Mucosa of descending colon (tissue), 3 donors: ENCODE measurements around the gene KATNIP. TPM values are rescaled to one million over a fixed set of nuclear protein-coding genes. Genes with fewer than 3 reads are reported as not detected.

ENCODE experiments used
- ATAC-seq: fragments of 200-7000 bp; cut with Tn5 transposase; one replicate; pipeline ENCODE4 v1.9.1; 2020; ENCODE audit warnings: mild to moderate bottlenecking, moderate library complexity
- DNase-seq, 3 donors: peaks; one replicate each; pipeline ENCODE4 v3.0.0-alpha.2; 2020
- H3K36me3 ChIP-seq: fragments of 200-600 bp; one replicate; pipeline ENCODE4 v1.8.0; 2021; ENCODE audit warnings: low read depth, mild to moderate bottlenecking
- H3K4me1 ChIP-seq: fragments of 200-600 bp; one replicate; pipeline ENCODE4 v1.8.0; 2021; ENCODE audit warnings: low read depth, mild to moderate bottlenecking
- H3K4me3 ChIP-seq: fragments of 200-600 bp; one replicate; pipeline ENCODE4 v1.8.0; 2021; ENCODE audit warnings: mild to moderate bottlenecking
- H3K9me3 ChIP-seq: fragments of 200-600 bp; one replicate; pipeline ENCODE4 v1.8.0; 2021; ENCODE audit warnings: mild to moderate bottlenecking
- CTCF ChIP-seq: fragments of 200-600 bp; IDR thresholded peaks from one replicate; pipeline ENCODE4 v1.8.0; 2022; ENCODE audit warnings: antibody characterized with exemption, mild to moderate bottlenecking
- intact Hi-C, 2 donors: fragments of 100-400 bp; cut with DNase I in 1 of 2; cut with micrococcal nuclease in 1 of 2; formaldehyde crosslinking; loops; one replicate each; pipeline versions ENCODE4 v1.11.0 to v1.11.1; 2022; cut with DNase I, micrococcal nuclease
- total RNA-seq, 3 donors: library from RNA; stranded (reverse); fragmentation: NEBNext Ultra II Directional in 2 of 3; extraction: Animal tissue kit (Norgen Biotek cat#: 25700) in 2 of 3; gene quantifications; one replicate each; pipeline versions ENCODE4 v1.2.1 to v1.2.4, GENCODE V29; 2021 to 2023
- donor health status: DM: no; HTN: no; CAD: no; lungs with moderate emphysema.
- donor health status: DM: no; HTN: no; CAD: no.
- donor health status: DM: no; HTN: yes; CAD: no.

The KATNIP gene
- total RNA-seq, 3 donors from 2014 or later, result 32.8 to 48.6 (median 33.9) TPM

GRCh38 chr16:27539120-27539519 lies 10.8 kb upstream of the KATNIP start:
- H3K4me1 ChIP-seq, result no peaks in the 10 kb centered on the region
- no peak for TF ChIP-seq CTCF
- H3K9me3 ChIP-seq, result no peaks in the 10 kb centered on the region
- no peak overlapping the region for H3K4me3 ChIP-seq
- peaks cover 33% of the 10 kb centered on the region for H3K36me3 ChIP-seq
- no peak for DNase-seq
- intact Hi-C loops, result no loop called here
- no peak for ATAC-seq

- Histone ChIP-seq H3K4me3 (no peak overlapping the region), H3K36me3 (peaks cover 34% of the 10 kb centered on the region), H3K4me1 (no peaks in the 10 kb centered on the region), H3K9me3 (no peaks in the 10 kb centered on the region)
- TF ChIP-seq CTCF, result no peak
- ATAC-seq (no peak), DNase-seq (no peak)
- intact Hi-C loops, result no loop called here
Measured at GRCh38 chr16:27539636-27540035, 10.3 kb upstream of the KATNIP start.

- H3K36me3 ChIP-seq, result peaks cover 25% of the 10 kb centered on the region
- intact Hi-C loops, result no loop called here
Measured at GRCh38 chr16:27543801-27544200, 6.1 kb upstream of the KATNIP start.

GRCh38 chr16:27544671-27545070 lies 5.3 kb upstream of the KATNIP start:
- Histone ChIP-seq H3K4me1 (peaks cover 16% of the 10 kb centered on the region), H3K4me3 (no peak overlapping the region), H3K9me3 (no peaks in the 10 kb centered on the region), H3K36me3 (peaks cover 25% of the 10 kb centered on the region)
- intact Hi-C loops, result no loop called here
- TF ChIP-seq CTCF, result no peak
- DNase-seq (no peak), ATAC-seq (no peak)

More at GRCh38 chr16:27543801-27544200, 6.1 kb upstream of the KATNIP start:
- no peaks in the 10 kb centered on the region for H3K9me3 ChIP-seq
- no peak for TF ChIP-seq CTCF
- no peak for ATAC-seq
- H3K4me1 ChIP-seq, result peaks cover 12% of the 10 kb centered on the region
- H3K4me3 ChIP-seq, result no peak overlapping the region
- DNase-seq, result no peak

- Histone ChIP-seq H3K9me3 (no peaks in the 10 kb centered on the region), H3K4me3 (no peak overlapping the region), H3K36me3 (peaks cover 8% of the 10 kb centered on the region), H3K4me1 (peaks cover 20% of the 10 kb centered on the region)
- DNase-seq (peak in 1 of 3 donors; percentile 24), ATAC-seq (peak; percentile 22)
- no peak for TF ChIP-seq CTCF
- intact Hi-C loops, result no loop called here
Measured at GRCh38 chr16:27547134-27547533, 2.8 kb upstream of the KATNIP start.

GRCh38 chr16:27547851-27548250 lies 2.1 kb upstream of the KATNIP start:
- ATAC-seq, result no peak
- intact Hi-C loops, result no loop called here
- peaks cover 20% of the 10 kb centered on the region for H3K4me1 ChIP-seq
- no peak for DNase-seq
- no peaks in the 10 kb centered on the region for H3K9me3 ChIP-seq
- peaks cover 8% of the 10 kb centered on the region for H3K36me3 ChIP-seq
- no peak overlapping the region for H3K4me3 ChIP-seq
- TF ChIP-seq CTCF, result no peak
